Measurements from ENCODE around the gene PLA2R1.

The PLA2R1 gene

GRCh38 chr2:159938395-159938794 lies 124.0 kb downstream of the PLA2R1 start:
- in situ Hi-C loops (cut with HindIII; ENCODE audit: low sequenced_read_pairs): no loop called here

GRCh38 chr2:159936471-159936870 lies 125.9 kb downstream of the PLA2R1 start:
- in situ Hi-C loops (cut with HindIII; ENCODE audit: low sequenced_read_pairs): no loop called here

- in situ Hi-C loops (cut with HindIII; ENCODE audit: low sequenced_read_pairs): no loop called here
Measured at GRCh38 chr2:159933727-159934049, 128.7 kb downstream of the PLA2R1 start.

GRCh38 chr2:159933040-159933726 lies 129.2 kb downstream of the PLA2R1 start:
- in situ Hi-C loops (cut with HindIII; ENCODE audit: low sequenced_read_pairs): no loop called here

- in situ Hi-C loops (cut with HindIII; ENCODE audit: low sequenced_read_pairs): no loop called here
Measured at GRCh38 chr2:159926695-159927094, 135.7 kb downstream of the PLA2R1 start.

- in situ Hi-C loops (cut with HindIII; ENCODE audit: low sequenced_read_pairs): no loop called here
Measured at GRCh38 chr2:159925975-159926374, 136.4 kb downstream of the PLA2R1 start.

GRCh38 chr2:159922563-159922962 lies 139.9 kb downstream of the PLA2R1 start:
- in situ Hi-C loops (cut with HindIII; ENCODE audit: low sequenced_read_pairs): no loop called here

GRCh38 chr2:159921752-159922404 lies 140.5 kb downstream of the PLA2R1 start:
- in situ Hi-C loops (cut with HindIII; ENCODE audit: low sequenced_read_pairs): no loop called here

GRCh38 chr2:159916511-159916910 lies 145.9 kb downstream of the PLA2R1 start:
- in situ Hi-C loops (cut with HindIII; ENCODE audit: low sequenced_read_pairs): no loop called here

- in situ Hi-C loops (cut with HindIII; ENCODE audit: low sequenced_read_pairs): no loop called here
Measured at GRCh38 chr2:159913900-159914299, 148.5 kb downstream of the PLA2R1 start.

- in situ Hi-C loops (cut with HindIII; ENCODE audit: low sequenced_read_pairs): no loop called here
Measured at GRCh38 chr2:159912580-159912979, 149.8 kb downstream of the PLA2R1 start.

GRCh38 chr2:159910951-159911350 lies 151.5 kb downstream of the PLA2R1 start:
- in situ Hi-C loops (cut with HindIII; ENCODE audit: low sequenced_read_pairs): no loop called here

GRCh38 chr2:159908623-159909022 lies 153.8 kb downstream of the PLA2R1 start:
- in situ Hi-C loops (cut with HindIII; ENCODE audit: low sequenced_read_pairs): no loop called here

- in situ Hi-C loops (cut with HindIII; ENCODE audit: low sequenced_read_pairs): no loop called here
Measured at GRCh38 chr2:159907909-159908308, 154.5 kb downstream of the PLA2R1 start.

- in situ Hi-C loops (cut with HindIII; ENCODE audit: low sequenced_read_pairs): no loop called here
Measured at GRCh38 chr2:159905926-159906714, 156.3 kb downstream of the PLA2R1 start.

GRCh38 chr2:159904959-159905305 lies 157.5 kb downstream of the PLA2R1 start:
- in situ Hi-C loops (cut with HindIII; ENCODE audit: low sequenced_read_pairs): no loop called here

GRCh38 chr2:159904127-159904958 lies 158.1 kb downstream of the PLA2R1 start, which contains the start of gene LY75:
TSS of gene LY75 (minus strand) at chr2:159904756.
- in situ Hi-C loops (cut with HindIII; ENCODE audit: low sequenced_read_pairs): no loop called here

GRCh38 chr2:159903443-159904126 lies 158.8 kb downstream of the PLA2R1 start:
- in situ Hi-C loops (cut with HindIII; ENCODE audit: low sequenced_read_pairs): no loop called here

- in situ Hi-C loops (cut with HindIII; ENCODE audit: low sequenced_read_pairs): no loop called here
Measured at GRCh38 chr2:159902722-159903121, 159.7 kb downstream of the PLA2R1 start.

- in situ Hi-C loops (cut with HindIII; ENCODE audit: low sequenced_read_pairs): no loop called here
Measured at GRCh38 chr2:159900343-159900742, 162.1 kb downstream of the PLA2R1 start.

GRCh38 chr2:159898441-159898840 lies 164.0 kb downstream of the PLA2R1 start:
- in situ Hi-C loops (cut with HindIII; ENCODE audit: low sequenced_read_pairs): no loop called here

Data from DLD1 (cell line).